Hepatic stellate cell (primary cell): ENCODE measurements around the gene OR4A5.
"Not testable (repeated sequence)": the region's sequence is repeated elsewhere in the genome, so short reads cannot be mapped to it uniquely, and the experiment has no call there.

Experiments used
- DNase-seq: peaks from one replicate; pipeline ENCODE4 v3.0.0; 2011; ENCODE audit warnings: low spot score

The OR4A5 gene

GRCh38 chr11:54706532-54706931, at the start of gene OR4A5:
OR4A5 (plus strand) TSS chr11:54706832; CDS start chr11:54706885, 53 bp downstream.
- not testable (repeated sequence) for DNase-seq

- DNase-seq = not testable (repeated sequence)
These were observed 13.5 kb downstream of the OR4A5 start for GRCh38 chr11:54720094-54720493.
